Parathyroid adenoma (tissue), 2 donors: ENCODE data around the gene DNMT1.
"Not testable (repeated sequence)": the region's sequence is repeated elsewhere in the genome, so short reads cannot be mapped to it uniquely, and the experiment has no call there.

ENCODE experiments used
- H2AFZ ChIP-seq: fragments of 300-600 bp; sonication (generic); one replicate; pipeline ENCODE4 v1.7.0; 2017; ENCODE audit warnings: antibody characterized with exemption, mild to moderate bottlenecking
- H3K27ac ChIP-seq: fragments of 300-600 bp; sonication (generic); one replicate; pipeline ENCODE4 v1.7.0; 2017
- H3K27me3 ChIP-seq: fragments of 300-600 bp; sonication (generic); one replicate; pipeline ENCODE4 v1.7.0; 2017; ENCODE audit warnings: low read length; ENCODE audit not compliant: control insufficient read depth, insufficient read depth
- H3K36me3 ChIP-seq: fragments of 300-600 bp; sonication (generic); one replicate; pipeline ENCODE4 v1.7.0; 2017; ENCODE audit warnings: low read length; ENCODE audit not compliant: control insufficient read depth, insufficient read depth
- H3K4me1 ChIP-seq: fragments of 300-600 bp; sonication (generic); one replicate; pipeline ENCODE4 v1.7.0; 2017; ENCODE audit warnings: control low read depth
- H3K4me2 ChIP-seq: fragments of 300-600 bp; sonication (generic); one replicate; pipeline ENCODE4 v1.7.0; 2017; ENCODE audit warnings: low read length
- H3K4me3 ChIP-seq: fragments of 300-600 bp; sonication (generic); one replicate; pipeline ENCODE4 v1.7.0; 2017; ENCODE audit warnings: low read depth, low read length
- H3K79me2 ChIP-seq: fragments of 300-600 bp; sonication (generic); one replicate; pipeline ENCODE4 v1.7.0; 2017; ENCODE audit warnings: control low read depth
- H3K9ac ChIP-seq: fragments of 300-600 bp; sonication (generic); one replicate; pipeline ENCODE4 v1.7.0; 2017; ENCODE audit warnings: mild to moderate bottlenecking
- H3K9me3 ChIP-seq: fragments of 300-600 bp; sonication (generic); one replicate; pipeline ENCODE4 v1.7.0; 2017; ENCODE audit warnings: low read length; ENCODE audit not compliant: control insufficient read depth
- TF ChIP-seq, protein P1 (sequence below): fragments of 300-600 bp; sonication (generic); IDR thresholded peaks from one replicate; pipeline ENCODE4 v1.7.0; 2017; ENCODE audit warnings: antibody characterized with exemption, mild to moderate bottlenecking
- donor health status: primary hyperparathyroidism.

DNMT1 gene

DNA sequence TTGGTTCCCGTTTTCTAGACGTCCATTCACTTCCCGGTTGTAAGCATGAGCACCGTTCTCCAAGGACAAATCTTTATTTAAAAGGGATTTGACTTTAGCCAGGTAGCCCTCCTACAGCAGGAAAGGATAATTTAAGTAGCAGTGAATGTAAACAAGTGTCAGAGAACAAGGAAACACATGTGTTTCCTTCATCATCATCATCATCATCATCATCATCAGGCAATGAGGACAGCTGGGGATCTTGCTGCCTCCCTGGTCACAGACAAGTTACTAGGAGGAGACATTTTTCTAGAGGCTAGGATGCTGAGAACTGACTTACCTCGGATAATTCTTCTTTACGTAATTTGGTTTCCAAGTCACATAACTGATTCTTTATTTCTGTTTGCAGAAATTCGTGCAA is 14.3 kb downstream of the DNMT1 start:
- no peak overlapping the region for H3K4me3 ChIP-seq
- peaks cover 3% of the 10 kb centered on the region for H3K79me2 ChIP-seq
- no peaks in the 10 kb centered on the region for H3K9me3 ChIP-seq
- H3K27me3 ChIP-seq = no peaks in the 10 kb centered on the region
- no peaks in the 10 kb centered on the region for H3K36me3 ChIP-seq
- H3K4me2 ChIP-seq = no peak overlapping the region
- H3K4me1 ChIP-seq = no peaks in the 10 kb centered on the region
- no peak overlapping the region for H2AFZ ChIP-seq
- H3K27ac ChIP-seq = no peak overlapping the region
- H3K9ac ChIP-seq = no peak overlapping the region
- TF ChIP-seq, protein P1, sequence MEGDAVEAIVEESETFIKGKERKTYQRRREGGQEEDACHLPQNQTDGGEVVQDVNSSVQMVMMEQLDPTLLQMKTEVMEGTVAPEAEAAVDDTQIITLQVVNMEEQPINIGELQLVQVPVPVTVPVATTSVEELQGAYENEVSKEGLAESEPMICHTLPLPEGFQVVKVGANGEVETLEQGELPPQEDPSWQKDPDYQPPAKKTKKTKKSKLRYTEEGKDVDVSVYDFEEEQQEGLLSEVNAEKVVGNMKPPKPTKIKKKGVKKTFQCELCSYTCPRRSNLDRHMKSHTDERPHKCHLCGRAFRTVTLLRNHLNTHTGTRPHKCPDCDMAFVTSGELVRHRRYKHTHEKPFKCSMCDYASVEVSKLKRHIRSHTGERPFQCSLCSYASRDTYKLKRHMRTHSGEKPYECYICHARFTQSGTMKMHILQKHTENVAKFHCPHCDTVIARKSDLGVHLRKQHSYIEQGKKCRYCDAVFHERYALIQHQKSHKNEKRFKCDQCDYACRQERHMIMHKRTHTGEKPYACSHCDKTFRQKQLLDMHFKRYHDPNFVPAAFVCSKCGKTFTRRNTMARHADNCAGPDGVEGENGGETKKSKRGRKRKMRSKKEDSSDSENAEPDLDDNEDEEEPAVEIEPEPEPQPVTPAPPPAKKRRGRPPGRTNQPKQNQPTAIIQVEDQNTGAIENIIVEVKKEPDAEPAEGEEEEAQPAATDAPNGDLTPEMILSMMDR = no peak

DNA sequence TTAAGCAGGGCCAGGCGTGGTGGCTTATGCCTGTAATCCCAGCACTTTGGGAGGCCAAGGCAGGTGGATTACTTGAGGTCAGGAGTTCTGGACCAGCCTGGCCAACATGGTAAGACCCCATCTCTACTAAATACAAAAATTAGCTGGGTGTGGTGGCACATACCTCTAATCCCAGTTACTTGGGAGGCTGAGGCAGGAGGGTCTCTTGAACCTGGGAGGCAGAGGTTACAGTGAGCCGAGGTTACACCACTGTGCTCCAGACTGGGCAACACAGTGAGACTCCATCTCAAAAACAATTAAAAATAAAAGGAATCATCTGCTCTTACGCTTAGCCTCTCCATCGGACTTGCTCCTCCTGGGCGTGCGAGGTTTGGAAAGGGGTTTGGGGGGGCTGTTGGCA is 14.7 kb downstream of the DNMT1 start:
- H3K36me3 ChIP-seq = not testable (repeated sequence)

DNA sequence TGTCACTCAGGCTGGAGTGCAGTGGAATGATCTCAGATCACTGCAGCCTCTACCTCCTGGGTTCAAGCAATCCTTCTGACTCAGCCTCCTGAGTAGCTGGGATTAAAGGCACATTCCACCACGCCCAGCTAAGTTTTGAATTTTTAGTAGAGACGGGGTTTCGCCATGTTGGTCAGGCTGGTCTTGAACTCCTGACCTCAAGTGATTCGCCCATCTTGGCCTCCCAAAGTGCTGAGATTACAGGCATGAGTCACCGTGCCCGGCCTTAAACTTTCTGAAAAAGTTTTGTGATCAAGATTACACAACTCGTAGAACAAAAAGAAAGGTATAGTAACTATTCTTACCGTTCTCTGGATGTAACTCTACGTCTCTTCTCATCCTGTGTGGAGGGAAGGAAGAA is 21.2 kb downstream of the DNMT1 start:
- no peak overlapping the region for H3K9ac ChIP-seq
- H3K27ac ChIP-seq = no peak overlapping the region
- TF ChIP-seq, protein P1 = no peak
- no peak overlapping the region for H3K4me2 ChIP-seq
- H3K9me3 ChIP-seq = no peaks in the 10 kb centered on the region
- H3K79me2 ChIP-seq = no peaks in the 10 kb centered on the region
- no peak overlapping the region for H2AFZ ChIP-seq
- no peaks in the 10 kb centered on the region for H3K4me1 ChIP-seq
- no peaks in the 10 kb centered on the region for H3K36me3 ChIP-seq
- no peaks in the 10 kb centered on the region for H3K27me3 ChIP-seq
- H3K4me3 ChIP-seq = no peak overlapping the region

More for the DNA sequence above, 14.7 kb downstream of the DNMT1 start:
- H3K27ac ChIP-seq, H3K9ac ChIP-seq, H3K4me3 ChIP-seq, H3K9me3 ChIP-seq, H3K4me1 ChIP-seq, H3K27me3 ChIP-seq, H3K4me2 ChIP-seq, H2AFZ ChIP-seq, H3K79me2 ChIP-seq: not testable (repeated sequence)

DNA sequence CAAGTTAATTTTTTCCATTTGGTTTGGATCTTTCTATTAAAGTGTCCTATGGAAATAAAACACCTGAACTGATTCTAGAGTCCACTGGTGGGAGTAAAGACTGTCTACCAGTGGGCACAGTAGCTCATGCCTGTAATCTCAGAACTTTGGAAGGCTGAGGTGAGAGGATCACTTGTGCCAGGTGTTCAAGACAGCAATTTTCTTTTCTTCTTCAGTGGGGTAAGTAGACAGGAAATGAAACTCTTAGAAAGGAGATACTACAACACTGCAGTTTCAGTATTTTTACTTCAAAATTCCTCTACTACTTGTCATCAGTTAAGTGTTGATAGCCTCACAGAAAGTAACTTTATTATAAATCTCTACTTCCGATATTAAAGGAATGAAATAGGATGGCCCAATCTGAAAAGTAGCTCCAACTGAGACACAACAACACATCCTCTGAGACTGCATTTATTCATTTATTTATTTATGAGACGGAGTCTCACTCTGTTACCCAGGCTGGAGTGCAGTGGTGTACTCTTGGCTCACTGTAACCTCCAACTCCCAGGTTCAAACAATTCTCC is 26.3 kb downstream of the DNMT1 start:
- Histone ChIP-seq H3K9me3 (no peaks in the 10 kb centered on the region), H3K36me3 (no peaks in the 10 kb centered on the region), H3K9ac (no peak overlapping the region), H3K4me2 (no peak overlapping the region), H2AFZ (no peak overlapping the region), H3K27ac (no peak overlapping the region), H3K4me3 (no peak overlapping the region), H3K79me2 (no peaks in the 10 kb centered on the region), H3K4me1 (no peaks in the 10 kb centered on the region), H3K27me3 (no peaks in the 10 kb centered on the region)
- TF ChIP-seq, protein P1 = no peak

DNA sequence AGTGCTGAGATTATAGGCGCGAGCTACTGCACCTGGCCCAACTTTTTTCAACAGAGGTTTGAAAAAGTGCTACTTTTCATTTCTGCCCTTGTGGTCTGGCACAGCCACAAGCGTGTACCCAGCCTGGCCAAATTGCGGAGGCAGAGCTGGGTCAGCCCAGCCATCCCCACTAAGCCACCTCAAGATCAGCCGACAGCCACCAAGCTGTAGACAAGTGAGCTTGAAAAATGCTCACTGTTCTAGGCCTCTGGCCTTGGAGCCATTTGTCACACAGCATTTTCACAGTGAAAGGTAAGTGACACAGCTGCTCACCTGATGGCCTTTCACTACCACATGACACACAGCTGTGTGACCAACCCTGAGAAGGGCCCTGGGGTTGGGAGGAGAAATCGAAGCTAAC is 27.3 kb downstream of the DNMT1 start:
- no peak overlapping the region for H2AFZ ChIP-seq
- no peak overlapping the region for H3K27ac ChIP-seq
- H3K4me1 ChIP-seq = no peaks in the 10 kb centered on the region
- H3K9me3 ChIP-seq = no peaks in the 10 kb centered on the region
- no peaks in the 10 kb centered on the region for H3K79me2 ChIP-seq
- TF ChIP-seq, protein P1 = no peak
- H3K9ac ChIP-seq = no peak overlapping the region
- no peak overlapping the region for H3K4me3 ChIP-seq
- no peaks in the 10 kb centered on the region for H3K36me3 ChIP-seq
- H3K4me2 ChIP-seq = no peak overlapping the region
- H3K27me3 ChIP-seq = no peaks in the 10 kb centered on the region

DNA sequence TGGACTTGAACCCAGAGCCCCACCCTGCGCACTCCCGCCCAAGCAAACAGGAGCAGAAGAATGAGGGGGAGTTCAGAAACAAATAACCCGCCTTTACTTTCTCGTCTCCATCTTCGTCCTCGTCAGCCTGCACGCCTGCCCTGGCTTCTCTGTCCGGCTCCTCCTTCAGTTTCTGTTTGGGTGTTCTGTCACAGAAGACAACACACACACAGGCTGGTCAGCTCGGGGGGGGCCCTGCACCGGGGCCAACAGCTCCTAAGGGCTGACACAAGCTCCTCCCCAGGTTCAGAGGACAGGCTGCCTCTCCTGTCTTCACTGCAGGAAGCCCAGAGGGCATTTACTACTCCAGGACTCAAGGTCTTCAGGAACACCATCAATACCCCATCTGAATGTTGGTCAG is 28.3 kb downstream of the DNMT1 start:
- not testable (repeated sequence) for H3K4me2 ChIP-seq, H2AFZ ChIP-seq, H3K27ac ChIP-seq, H3K9ac ChIP-seq, H3K4me3 ChIP-seq, H3K4me1 ChIP-seq, H3K27me3 ChIP-seq, H3K79me2 ChIP-seq, H3K36me3 ChIP-seq, H3K9me3 ChIP-seq
